SK-N-SH treated with all-trans-retinoic acid at 6 μM for 48 hours (cell line): ENCODE data around the gene CDIP1.

Experiments
- ARNTL ChIP-seq: fragments of 450-650 bp; formaldehyde crosslinking; IDR thresholded peaks from 2 replicates; pipeline ENCODE4 v1.5.0; 2020; ENCODE audit warnings: low read depth, mild to moderate bottlenecking, moderate library complexity, borderline replicate concordance
- CREB5 ChIP-seq: fragments of 250-450 bp; sonication (Bioruptor Pico); IDR thresholded peaks from 2 replicates; pipeline ENCODE4 v1.5.1; 2020; ENCODE audit warnings: low read depth, mild to moderate bottlenecking, moderate library complexity

DNA sequence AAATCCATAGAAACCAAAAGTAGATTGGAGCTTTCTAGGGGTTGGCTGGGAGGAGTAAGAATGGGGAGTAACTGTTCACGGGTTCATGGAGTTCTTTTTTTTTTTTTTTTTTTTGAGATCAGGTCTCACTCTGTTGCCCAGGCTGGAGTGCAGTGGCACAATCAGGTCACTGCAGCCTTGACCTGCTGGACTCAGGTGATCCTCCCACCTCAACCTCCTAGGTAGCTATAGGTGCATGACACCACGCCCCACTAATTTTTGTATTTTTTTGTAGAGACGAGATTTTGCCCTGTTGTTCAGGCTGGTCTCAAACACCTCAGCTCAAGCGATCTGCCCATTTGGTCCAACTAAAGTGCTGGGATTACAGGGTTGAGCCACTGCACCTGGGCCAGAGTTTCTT, 65.7 kb downstream of the CDIP1 start:
- TF ChIP-seq CREB5 (CRISPR knock-in tag) (no peak), ARNTL (CRISPR knock-in tag) (no peak)
